ENCODE results near the gene C5AR1.
A peak's percentile ranks its signal among the peaks of the same experiment; 100 is the strongest.
"Not testable (repeated sequence)": the region's sequence is repeated elsewhere in the genome, so short reads cannot be mapped to it uniquely, and the experiment has no call there.

C5AR1 gene

GRCh38 chr19:47284324-47284899 lies 25.2 kb upstream of the C5AR1 start:
- peak in 2 of 4 experiments; percentile 46 to 51 for DNase-seq (ENCODE audit: low read depth in 4 of 4, low spot score in 1 of 4)

DNA sequence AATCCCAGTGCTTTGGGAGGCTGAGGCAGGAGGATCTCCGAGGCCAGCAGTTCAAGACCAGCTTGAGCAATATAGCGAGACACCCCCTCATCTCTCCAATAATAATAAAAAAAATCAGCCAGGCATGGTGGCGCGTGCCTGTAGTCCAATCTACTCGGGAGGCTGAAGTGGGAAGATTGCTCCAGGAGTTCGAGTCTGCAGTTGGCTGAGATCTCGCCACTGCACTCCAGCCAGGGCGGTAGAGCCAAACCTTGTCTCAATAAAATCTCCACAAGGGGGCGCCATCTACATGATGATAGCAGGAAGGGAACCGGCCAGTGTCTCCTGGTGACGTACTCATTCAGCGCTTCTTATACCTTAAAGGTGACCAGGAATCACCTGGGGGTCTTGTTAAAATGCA lies 13.6 kb upstream of the C5AR1 start:
- peak; percentile 63 to 86 (median 68) for DNase-seq (ENCODE audit: low read depth in 4 of 4, low spot score in 1 of 4)

GRCh38 chr19:47300867-47301266 lies 8.8 kb upstream of the C5AR1 start:
- DNase-seq (ENCODE audit: low read depth in 4 of 4, low spot score in 1 of 4) = not testable (repeated sequence)

GRCh38 chr19:47302249-47302648 lies 7.4 kb upstream of the C5AR1 start:
- DNase-seq (ENCODE audit: low read depth in 4 of 4, low spot score in 1 of 4) = no peak

DNA sequence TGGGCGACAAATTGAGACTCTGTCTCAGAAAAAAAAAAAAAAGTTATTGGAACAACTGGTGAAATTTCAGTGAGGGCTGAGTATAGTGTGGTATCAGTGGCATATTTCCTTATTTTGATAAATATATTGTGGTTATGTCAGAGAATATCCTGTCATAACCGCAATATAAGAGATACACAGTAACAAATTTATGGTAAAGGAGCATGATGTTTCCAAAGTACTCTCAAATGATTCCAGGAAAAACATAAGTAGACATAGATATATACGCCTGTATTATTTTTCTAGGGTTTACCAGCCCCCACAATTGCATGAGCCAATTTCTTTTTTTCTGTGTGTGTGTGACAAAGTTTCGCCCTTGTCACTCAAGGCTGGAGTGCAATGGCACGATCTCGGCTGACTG lies 5.7 kb upstream of the C5AR1 start:
- DNase-seq (ENCODE audit: low read depth in 4 of 4, low spot score in 1 of 4) = no peak

GRCh38 chr19:47305309-47305751 lies 4.3 kb upstream of the C5AR1 start:
- DNase-seq (ENCODE audit: low read depth in 4 of 4, low spot score in 1 of 4) = peak; percentile 19 to 37 (median 31)

DNA sequence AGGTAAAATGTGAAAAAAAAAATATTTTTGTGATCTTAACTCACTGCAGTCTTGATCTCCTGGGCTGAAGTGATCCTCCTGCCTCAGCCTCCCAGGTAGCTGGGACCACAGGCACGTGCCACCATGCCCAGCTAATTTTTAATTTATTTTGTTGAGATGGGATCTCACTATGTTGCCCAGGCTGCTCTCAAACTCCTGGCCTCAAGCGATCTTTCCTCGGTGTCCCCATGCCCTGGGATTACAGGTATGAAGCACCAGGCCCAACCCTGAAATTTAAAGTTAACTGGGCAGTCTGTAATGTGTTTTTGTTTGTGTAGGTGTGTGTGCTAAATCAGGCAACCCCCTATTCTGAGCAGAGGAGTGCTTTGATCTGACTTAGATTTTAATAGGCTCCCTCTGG lies 3.4 kb upstream of the C5AR1 start:
- no peak for DNase-seq (ENCODE audit: low read depth in 4 of 4, low spot score in 1 of 4)

DNA sequence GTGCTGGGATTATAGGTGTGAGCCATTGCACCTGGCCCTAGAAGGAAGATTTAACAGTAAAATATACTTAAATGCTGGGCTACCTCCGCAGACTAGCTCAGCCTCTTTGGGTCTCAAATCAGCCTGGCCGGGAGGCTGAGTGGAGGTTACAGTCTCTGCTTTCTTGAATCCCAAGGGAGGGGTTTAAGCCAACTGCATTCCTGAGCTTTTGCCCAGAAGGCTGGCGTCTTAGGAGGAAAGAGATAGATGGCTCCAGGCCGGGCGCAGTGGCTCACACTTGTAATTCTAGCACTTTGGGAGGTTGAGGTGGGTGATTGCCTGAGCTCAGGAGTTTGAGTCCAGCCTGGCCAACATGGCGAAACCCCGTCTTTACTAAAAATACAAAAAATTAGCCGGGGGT lies 623 bp upstream of the C5AR1 start:
- no peak for DNase-seq (ENCODE audit: low read depth in 4 of 4, low spot score in 1 of 4)

- no peak for DNase-seq (ENCODE audit: low read depth in 4 of 4, low spot score in 1 of 4)
These were observed 662 bp downstream of the C5AR1 start for GRCh38 chr19:47310323-47310722.

GRCh38 chr19:47310819-47311218 lies 1.2 kb downstream of the C5AR1 start:
- no peak for DNase-seq (ENCODE audit: low read depth in 4 of 4, low spot score in 1 of 4)

DNA sequence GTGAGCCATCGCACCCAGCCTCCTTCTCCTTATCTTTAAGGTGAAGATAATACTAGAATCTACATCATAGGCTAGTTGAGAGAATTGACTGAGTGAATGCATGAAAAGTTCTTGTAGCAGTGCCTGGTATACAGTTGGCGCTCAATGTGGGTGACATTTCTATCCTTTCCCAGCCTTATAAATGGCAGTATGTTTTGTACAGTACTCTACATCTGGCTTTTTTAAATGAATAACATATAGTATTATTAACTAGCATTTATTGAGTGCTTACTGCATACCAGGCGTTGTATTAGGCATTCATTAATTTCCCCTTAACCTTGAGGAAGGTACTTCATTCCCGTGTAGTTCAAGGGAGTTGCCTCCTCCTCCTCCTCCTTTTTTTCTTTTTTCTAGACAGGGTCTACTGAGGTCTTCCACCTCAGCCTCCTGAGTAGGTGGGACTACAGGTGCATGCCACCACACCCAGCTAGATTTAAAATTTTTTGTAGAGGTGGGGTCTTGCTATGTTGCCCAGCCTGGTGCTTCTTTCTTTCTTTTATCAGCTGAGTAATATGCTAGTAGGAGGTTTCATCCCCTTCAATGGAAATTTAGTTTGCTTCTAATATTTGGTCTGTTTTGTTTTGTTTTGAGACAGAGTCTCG lies 2.8 kb downstream of the C5AR1 start:
- DNase-seq (ENCODE audit: low read depth in 4 of 4, low spot score in 1 of 4) = no peak

GRCh38 chr19:47313754-47314295 lies 4.2 kb downstream of the C5AR1 start:
- DNase-seq (ENCODE audit: low read depth in 4 of 4, low spot score in 1 of 4) = no peak

DNA sequence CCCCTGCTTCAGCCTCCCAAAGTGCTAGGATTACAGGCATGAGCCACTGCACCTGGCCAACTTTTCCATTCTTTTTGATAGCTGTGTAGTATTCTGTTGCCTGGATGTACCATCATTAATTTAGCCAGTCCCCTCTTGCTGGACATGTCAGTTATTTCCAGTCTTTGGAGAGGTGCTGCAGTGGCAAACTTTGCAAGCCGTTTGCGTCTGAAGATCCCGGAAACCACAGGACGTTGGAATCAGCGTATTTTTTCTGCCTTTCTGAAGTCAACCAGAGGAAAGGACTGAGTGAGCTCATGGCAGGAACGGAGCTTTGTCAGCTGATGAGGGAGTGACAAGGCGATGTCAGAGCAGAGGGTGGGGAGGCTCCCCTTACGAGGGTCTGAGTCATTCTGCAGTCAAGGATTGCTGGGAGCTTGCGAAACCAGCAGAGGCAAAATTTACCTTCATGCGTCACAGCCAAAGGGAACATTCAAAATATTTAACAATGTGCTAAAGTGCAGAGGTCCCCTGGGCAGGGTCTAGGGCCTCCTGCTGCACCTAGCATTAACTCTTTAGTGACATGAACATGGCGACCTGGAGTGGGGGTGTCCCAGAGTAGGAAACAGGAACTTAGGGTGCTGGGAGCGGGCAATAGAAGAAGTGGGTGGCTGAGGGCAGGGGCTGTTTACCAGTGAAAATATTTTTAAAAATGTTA lies 5.6 kb downstream of the C5AR1 start:
- peak in 2 of 4 experiments; percentile 11 to 14 for DNase-seq (ENCODE audit: low read depth in 4 of 4, low spot score in 1 of 4)

DNA sequence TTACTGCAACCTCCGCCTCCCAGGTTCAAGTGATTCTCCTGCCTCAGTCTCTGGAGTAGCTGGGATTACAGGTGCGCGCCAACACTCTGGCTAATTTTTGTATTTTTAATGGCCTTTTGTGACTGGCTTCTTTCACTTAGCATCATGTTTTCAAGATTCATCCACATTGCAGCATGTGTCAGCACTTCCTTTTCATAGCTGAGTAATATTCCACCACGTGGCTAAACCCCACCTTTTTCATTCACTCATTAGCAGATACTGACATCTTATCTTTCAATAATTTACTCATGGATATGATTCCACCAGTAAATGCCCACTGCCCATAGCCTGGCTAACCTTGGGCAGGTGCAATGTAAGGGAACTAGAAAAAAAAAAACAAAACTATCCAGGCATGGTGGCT lies 6.9 kb downstream of the C5AR1 start:
- no peak for DNase-seq (ENCODE audit: low read depth in 4 of 4, low spot score in 1 of 4)

DNA sequence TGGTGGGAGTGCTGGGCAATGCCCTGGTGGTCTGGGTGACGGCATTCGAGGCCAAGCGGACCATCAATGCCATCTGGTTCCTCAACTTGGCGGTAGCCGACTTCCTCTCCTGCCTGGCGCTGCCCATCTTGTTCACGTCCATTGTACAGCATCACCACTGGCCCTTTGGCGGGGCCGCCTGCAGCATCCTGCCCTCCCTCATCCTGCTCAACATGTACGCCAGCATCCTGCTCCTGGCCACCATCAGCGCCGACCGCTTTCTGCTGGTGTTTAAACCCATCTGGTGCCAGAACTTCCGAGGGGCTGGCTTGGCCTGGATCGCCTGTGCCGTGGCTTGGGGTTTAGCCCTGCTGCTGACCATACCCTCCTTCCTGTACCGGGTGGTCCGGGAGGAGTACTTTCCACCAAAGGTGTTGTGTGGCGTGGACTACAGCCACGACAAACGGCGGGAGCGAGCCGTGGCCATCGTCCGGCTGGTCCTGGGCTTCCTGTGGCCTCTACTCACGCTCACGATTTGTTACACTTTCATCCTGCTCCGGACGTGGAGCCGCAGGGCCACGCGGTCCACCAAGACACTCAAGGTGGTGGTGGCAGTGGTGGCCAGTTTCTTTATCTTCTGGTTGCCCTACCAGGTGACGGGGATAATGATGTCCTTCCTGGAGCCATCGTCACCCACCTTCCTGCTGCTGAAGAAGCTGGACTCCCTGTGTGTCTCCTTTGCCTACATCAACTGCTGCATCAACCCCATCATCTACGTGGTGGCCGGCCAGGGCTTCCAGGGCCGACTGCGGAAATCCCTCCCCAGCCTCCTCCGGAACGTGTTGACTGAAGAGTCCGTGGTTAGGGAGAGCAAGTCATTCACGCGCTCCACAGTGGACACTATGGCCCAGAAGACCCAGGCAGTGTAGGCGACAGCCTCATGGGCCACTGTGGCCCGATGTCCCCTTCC lies 10.5 kb downstream of the C5AR1 start:
- no peak for DNase-seq (ENCODE audit: low read depth in 4 of 4, low spot score in 1 of 4)

GRCh38 chr19:47321630-47322029 lies 12.0 kb downstream of the C5AR1 start:
- DNase-seq (ENCODE audit: low read depth in 4 of 4, low spot score in 1 of 4) = no peak

DNA sequence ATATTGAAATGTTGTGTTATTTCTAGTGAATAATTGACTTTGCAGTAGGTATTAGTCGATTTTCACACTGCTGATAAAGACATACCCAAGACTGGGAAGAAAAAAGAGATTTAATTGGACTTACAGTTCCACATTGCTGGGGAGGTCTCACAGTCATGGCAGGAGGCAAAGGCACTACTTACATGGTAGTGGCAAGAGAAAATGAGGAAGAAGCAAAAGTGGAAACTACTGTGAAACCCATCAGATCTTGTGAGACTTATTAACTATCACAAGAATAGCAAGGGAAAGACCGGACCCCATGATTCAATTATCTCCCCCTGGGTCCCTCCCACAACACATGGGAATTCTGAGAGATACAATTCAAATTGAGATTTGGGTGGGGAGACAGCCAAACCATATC lies 12.4 kb downstream of the C5AR1 start:
- no peak for DNase-seq (ENCODE audit: low read depth in 4 of 4, low spot score in 1 of 4)

DNA sequence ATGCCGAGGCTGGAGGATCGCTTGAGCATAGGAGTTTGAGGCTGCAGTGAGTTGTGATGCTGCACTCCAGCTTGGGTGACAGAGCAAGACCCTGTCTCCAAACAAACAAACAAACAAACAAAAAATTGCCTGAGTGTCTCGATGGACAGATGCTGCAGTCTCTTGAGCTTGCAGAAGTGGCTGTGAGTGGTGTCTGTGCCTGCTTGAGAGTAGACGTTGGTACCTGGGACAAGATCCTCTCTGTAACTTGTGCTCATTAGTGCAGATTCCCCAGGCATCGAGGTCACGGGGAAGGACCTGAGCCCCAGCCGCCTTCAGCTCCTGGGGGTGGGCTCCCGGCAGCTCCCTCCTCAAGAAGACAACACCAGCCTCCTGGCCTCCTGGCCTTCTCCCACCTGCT lies 13.7 kb downstream of the C5AR1 start:
- DNase-seq (ENCODE audit: low read depth in 4 of 4, low spot score in 1 of 4) = no peak

DNA sequence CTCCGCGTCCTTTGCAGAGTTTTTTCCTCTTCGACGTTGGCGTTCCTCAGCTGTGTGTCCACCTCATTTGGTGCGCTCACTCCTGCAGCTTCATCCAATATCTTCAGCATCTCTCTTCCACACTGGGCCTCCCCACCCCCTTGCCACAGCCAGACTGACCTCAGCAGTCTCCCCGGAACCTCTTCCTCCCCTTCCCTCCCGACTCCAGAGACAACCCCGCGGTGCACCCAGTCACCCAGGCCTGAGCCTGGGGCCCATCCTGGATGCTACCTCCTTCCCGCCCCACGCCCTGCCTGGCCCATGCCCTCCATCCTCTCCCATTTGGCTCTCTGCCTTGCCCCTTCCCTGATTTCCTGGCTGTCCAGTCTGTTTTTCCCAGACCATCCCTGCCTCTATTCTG lies 14.2 kb downstream of the C5AR1 start:
- DNase-seq (ENCODE audit: low read depth in 4 of 4, low spot score in 1 of 4) = no peak

GRCh38 chr19:47324502-47324901 lies 14.8 kb downstream of the C5AR1 start:
- no peak for DNase-seq (ENCODE audit: low read depth in 4 of 4, low spot score in 1 of 4)

DNA sequence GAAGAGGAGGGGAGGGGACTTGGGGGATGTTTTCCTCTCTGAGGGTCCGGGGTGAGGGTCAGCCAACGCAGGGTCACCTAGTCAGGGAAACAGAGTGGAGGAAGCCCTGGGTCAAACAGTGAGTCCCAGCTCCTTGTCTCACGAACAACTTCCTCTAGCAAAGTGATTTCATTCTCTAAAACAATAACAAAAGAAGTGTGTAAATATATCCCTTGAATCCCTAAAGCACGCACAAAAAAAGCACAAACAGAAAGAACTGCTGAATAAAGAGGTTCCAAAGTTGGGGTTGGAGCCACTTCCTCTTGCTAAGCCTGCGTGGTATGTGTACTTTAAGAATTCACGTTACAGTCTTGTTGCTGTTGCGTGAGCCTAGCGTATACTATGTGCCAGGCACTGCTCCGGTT lies 20.8 kb downstream of the C5AR1 start:
- DNase-seq (ENCODE audit: low read depth in 4 of 4, low spot score in 1 of 4) = no peak
